Subcutaneous adipose tissue (tissue), 4 donors: ENCODE measurements around the gene WNK2. TPM values are rescaled to one million over a fixed set of nuclear protein-coding genes. Genes with fewer than 3 reads are reported as not detected.

ENCODE experiments used
- CTCF ChIP-seq: fragments of 450-650 bp; IDR thresholded peaks from one replicate; pipeline ENCODE4 v1.5.1; 2016; ENCODE audit warnings: low read depth, mild to moderate bottlenecking, control low read depth, antibody characterized with exemption, moderate library complexity
- total RNA-seq, 4 donors: library from RNA; depleted of rRNA; stranded (reverse); fragments of >200 nt; gene quantifications; one replicate each; pipeline ENCODE4 v1.1.0, GENCODE V29; 2016

The WNK2 gene
- total RNA-seq, 4 donors from 2014 or later: not detected

GRCh38 chr9:93357649-93358048 is 173.7 kb downstream of the WNK2 start:
- TF ChIP-seq CTCF: no peak

GRCh38 chr9:93361995-93362394 is 178.1 kb downstream of the WNK2 start:
- no peak for TF ChIP-seq CTCF

- no peak for TF ChIP-seq CTCF
Observed at GRCh38 chr9:93364734-93365426, 180.9 kb downstream of the WNK2 start.

GRCh38 chr9:93365427-93366118 is 181.6 kb downstream of the WNK2 start:
- TF ChIP-seq CTCF: no peak

- TF ChIP-seq CTCF: no peak
Observed at GRCh38 chr9:93366119-93366447, 182.1 kb downstream of the WNK2 start.

GRCh38 chr9:93368437-93368836 is 184.5 kb downstream of the WNK2 start:
- no peak for TF ChIP-seq CTCF

- no peak for TF ChIP-seq CTCF
Observed at GRCh38 chr9:93369686-93370085, 185.7 kb downstream of the WNK2 start.

Other genes with a start within 250 kb of the WNK2 start
- gene FGD3, start 236.6 kb upstream of the WNK2 start, total RNA-seq: 10 to 100 TPM in 3 of 4 donors, 1 to 10 TPM in 1; 4.1 to 15.6 (median 11.7) TPM
- 1 to 10 TPM in 2 of 4 donors, not detected in 2; 1.1 to 2.2 TPM for gene SUSD3, start 125.4 kb upstream of the WNK2 start, total RNA-seq
- 10 to 100 TPM; 12.2 to 68.3 (median 50.3) TPM for gene CARD19, start 87.9 kb upstream of the WNK2 start, total RNA-seq
- 10 to 100 TPM; 57.0 to 84.6 (median 69.0) TPM for gene NINJ1, start 49.9 kb upstream of the WNK2 start, total RNA-seq